ENCODE data around the gene PARD3B.

PARD3B gene

GRCh38 chr2:205058409-205058808 is 513.1 kb downstream of the PARD3B start:
- DNase-seq (ENCODE audit: low read depth in 2 of 2) = no peak

GRCh38 chr2:205060269-205060668 is 515.0 kb downstream of the PARD3B start:
- no peak for DNase-seq (ENCODE audit: low read depth in 2 of 2)

GRCh38 chr2:205066081-205066480 is 520.8 kb downstream of the PARD3B start:
- DNase-seq (ENCODE audit: low read depth in 2 of 2) = no peak

DNA sequence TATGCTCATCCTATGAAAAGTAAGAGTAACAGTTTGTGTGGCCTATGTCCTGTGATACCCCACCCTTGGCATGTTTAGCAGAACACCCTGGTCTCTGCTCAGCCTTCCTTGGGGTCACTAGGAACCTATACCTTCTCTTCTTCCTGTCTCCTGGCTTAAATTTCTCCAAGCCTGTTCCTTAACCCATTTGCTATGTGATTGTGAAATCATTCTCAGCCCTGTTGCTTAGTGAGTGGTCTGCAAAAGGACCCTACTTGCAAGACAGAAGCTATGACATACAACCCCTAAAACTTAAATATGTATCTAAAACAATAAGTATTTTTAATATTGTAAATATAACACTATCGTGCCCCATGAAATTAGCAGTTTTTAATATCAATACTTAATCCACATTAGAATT is 524.7 kb downstream of the PARD3B start:
- DNase-seq (ENCODE audit: low read depth in 2 of 2) = no peak

DNA sequence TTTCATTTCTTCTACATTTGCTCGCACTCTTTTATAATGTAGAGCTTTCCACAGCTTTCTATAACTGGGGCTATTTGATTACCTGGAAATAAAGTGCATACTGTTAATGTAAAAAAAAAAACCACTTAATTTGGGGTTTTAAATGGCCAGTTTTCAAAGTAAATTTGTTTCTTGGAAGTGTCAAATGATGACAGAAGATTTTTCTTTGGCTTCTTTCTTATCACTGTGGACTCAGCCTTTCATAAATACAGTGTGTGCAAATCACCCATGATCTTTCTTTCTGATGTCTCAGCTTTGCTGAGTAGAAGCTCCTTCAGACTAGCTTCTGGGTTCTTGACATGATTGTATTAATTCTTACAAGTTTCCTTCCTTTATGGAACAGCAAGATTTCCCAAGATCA is 525.6 kb downstream of the PARD3B start:
- no peak for DNase-seq (ENCODE audit: low read depth in 2 of 2)

DNA sequence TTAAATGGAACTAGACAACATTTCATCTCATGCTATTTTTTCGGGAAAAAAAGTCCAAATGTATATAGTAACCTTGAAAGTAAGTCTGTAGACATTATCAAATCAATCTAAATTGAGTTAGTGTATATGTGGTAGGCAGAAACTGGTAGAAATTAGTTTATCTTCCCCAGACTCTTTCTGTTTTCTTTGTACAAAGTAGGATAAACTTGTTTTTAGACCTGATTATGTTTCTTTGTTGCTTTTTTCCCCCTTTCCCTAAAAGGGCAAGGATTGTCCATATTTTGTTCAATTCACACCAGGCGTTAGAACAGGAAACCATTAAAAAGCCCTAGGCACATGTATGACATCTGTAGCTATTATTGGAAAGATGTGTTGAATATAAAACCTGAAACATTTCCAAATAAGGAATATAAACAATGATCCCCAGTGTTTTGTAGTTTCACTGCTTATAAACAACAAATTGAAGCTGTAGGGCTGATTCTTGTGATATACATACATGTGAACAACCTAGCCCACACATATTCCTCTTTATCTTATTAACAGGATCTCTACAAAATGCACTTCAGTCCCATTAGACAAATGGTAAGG is 528.3 kb downstream of the PARD3B start:
- DNase-seq (ENCODE audit: low read depth in 2 of 2) = no peak

GRCh38 chr2:205076405-205076804 is 531.1 kb downstream of the PARD3B start:
- no peak for DNase-seq (ENCODE audit: low read depth in 2 of 2)

DNA sequence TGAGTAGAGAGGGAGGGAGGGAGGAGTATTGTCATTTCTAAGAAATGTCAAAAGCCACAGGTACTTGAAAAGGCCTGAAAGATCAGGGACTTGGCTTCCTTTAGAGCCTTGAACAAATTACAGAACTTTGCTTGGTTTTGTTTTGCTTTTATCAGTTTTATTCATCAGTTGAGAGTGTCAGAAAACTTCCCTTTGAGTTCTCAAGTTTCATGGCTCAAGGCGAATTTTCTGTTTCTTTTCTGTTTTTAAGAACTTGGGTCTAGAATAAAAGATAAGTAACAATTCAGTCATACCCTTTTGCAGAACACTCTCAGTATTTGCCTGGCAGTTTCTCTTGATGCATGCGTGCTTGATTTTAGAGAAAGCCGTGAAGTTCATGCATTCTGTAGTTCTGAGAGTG is 531.9 kb downstream of the PARD3B start:
- DNase-seq (ENCODE audit: low read depth in 2 of 2) = no peak

DNA sequence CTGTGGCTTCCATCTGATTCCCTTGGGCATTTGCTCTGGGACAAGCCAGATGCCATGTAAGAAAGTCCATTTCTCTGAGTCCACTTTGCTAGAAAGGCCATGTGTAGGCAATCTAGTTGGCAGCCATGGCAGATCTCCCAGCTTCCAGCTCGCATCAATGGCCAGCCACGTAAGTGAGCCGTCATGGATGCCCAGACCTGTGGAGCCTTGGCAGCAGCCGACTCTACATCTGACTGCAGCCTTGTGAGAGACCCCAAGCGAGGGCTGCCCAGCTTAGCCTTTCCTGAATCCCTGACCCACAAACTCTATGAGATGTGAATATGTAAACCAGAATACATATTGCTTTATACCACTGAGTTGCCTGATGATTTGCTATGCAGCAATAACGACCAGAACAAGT is 533.5 kb downstream of the PARD3B start:
- DNase-seq (ENCODE audit: low read depth in 2 of 2) = no peak

DNA sequence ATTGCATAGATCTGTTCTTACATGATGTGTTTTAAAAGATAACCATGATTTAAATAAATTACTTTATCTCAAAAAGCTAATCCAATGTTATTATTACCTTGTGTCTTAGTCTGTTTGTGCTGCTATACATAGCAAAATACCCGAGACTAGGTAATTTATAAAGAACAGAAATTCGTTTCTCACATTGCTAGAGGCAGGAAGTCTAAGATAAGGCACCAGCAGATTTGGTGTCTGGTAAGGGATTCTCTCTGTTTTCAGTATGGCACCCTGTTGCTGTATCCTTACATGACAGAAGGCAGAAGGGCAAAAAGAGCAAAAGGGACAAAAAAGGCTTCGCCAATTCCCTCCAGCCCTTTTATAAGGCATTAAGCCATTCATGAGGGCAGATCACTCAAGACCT is 533.9 kb downstream of the PARD3B start:
- DNase-seq (ENCODE audit: low read depth in 2 of 2) = no peak

GRCh38 chr2:205086662-205087061 is 541.4 kb downstream of the PARD3B start:
- DNase-seq (ENCODE audit: low read depth in 2 of 2) = no peak

- no peak for DNase-seq (ENCODE audit: low read depth in 2 of 2)
Observed at GRCh38 chr2:205087862-205088261, 542.6 kb downstream of the PARD3B start.

GRCh38 chr2:205089958-205090357 is 544.7 kb downstream of the PARD3B start:
- no peak for DNase-seq (ENCODE audit: low read depth in 2 of 2)

DNA sequence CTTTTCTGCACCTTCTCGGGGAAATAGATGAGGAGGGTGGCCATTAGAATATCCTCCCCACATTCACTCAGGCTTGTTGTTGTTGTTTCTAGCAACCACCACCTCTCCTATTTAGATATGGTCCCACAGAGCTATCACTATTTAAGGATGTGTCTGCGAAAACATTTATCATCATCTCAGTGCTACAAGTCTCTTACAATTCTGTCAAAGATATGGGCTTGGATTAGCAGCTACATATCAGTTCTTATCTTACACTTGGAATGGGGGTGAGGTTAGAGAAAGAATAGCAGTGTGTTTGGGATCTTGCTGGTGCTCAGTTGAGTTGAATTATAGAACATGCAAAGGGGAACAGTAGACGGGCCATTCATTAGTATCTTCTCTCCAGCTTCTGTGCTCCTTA is 546.1 kb downstream of the PARD3B start:
- no peak for DNase-seq (ENCODE audit: low read depth in 2 of 2)

GRCh38 chr2:205094031-205094430 is 548.8 kb downstream of the PARD3B start:
- DNase-seq (ENCODE audit: low read depth in 2 of 2) = no peak

DNA sequence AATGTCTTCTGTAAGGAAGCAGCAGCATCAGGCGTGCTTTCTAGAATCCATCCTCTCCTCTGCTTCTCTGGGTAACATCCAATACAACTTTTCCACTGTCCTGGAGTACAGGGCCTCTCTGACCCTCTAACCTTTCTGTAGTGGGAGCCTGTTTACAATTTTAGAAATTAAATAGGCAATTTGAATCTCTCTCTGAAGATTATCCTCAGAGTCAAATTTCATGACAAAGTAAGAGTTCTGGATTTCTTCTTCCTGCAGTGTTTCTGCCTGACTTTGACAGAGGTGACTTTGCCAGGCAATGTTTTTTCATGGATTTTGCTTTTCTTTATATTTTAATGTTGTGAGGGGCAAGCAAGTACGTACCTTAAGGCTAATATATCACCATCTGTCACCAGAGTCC is 558.4 kb downstream of the PARD3B start:
- no peak for DNase-seq (ENCODE audit: low read depth in 2 of 2)

- no peak for DNase-seq (ENCODE audit: low read depth in 2 of 2)
Observed at GRCh38 chr2:205107810-205108209, 562.5 kb downstream of the PARD3B start.

DNA sequence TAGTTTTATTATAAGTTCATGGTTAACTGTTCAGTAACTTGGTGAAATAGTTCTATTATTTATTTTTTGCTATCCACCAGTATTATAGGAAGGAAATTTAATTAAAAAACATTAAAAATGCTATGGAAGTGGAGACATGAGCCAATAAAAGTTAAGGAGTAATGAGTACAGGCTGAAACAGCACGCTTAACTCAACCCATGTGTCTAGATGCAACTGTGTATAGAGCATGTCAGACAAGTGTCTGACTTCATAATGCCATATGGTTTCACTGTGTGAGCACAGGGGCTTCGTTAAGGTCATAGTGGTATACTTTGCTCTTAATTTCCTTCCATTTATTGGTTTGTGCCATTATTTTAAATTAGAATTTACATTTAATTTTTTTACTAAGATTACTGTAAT is 570.2 kb downstream of the PARD3B start:
- DNase-seq (ENCODE audit: low read depth in 2 of 2) = no peak

GRCh38 chr2:205117125-205117524 is 571.9 kb downstream of the PARD3B start:
- DNase-seq (ENCODE audit: low read depth in 2 of 2) = no peak

DNA sequence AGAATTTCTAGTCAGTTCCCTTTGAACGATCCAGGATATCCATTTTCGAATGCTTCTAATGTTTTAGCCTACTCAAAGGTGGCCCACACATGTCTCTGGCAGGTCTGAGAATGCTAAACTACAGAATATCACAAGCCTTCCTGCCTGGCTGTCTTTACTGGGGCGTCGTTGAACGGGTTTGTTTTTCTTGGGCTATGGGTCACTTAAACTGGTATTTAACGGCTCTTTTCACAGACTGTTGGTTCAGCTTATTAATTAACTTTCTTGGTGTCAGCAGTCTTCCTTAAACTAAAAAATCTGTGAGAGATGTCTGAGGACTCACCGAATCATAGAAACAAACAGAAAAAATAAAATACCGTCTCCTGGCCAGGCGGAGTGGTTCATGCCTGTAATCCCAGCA is 573.9 kb downstream of the PARD3B start:
- no peak for DNase-seq (ENCODE audit: low read depth in 2 of 2)

GRCh38 chr2:205128726-205129125 is 583.5 kb downstream of the PARD3B start:
- no peak for DNase-seq (ENCODE audit: low read depth in 2 of 2)

- no peak for DNase-seq (ENCODE audit: low read depth in 2 of 2)
Observed at GRCh38 chr2:205129531-205129930, 584.3 kb downstream of the PARD3B start.

DNA sequence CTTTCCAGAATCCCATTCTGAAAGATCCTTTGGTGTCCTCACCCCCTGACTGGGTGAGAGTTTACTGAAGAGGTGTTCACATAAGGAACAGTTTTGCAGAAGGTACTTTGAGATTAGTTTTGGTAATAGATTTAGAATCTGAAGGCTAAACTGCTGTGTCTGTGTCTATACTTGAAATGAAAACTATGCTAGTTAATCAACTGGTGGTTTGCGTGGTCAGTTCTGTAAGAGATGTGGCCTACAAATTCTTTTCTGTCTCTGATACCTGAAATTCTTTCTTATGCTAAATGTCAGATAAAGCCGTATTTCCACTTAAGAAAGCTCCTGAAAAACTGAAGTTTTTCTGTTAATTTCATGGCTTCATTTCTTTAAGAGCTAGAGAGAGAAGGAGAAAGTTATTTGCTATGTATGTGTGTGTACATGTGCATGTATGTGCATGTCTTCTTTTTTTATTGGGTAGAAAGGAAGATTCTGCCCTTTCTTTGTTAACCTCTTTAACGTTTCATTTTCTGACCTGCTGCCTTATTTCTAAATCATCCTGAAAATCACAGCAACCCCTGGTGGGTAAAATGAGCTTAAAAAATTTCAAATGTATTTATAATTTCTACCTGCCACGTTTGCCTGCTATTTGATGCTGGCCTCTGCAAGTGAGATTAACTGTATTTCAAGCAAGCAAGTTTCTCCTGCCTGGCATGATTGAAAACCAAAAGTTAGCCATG is 585.0 kb downstream of the PARD3B start:
- DNase-seq (ENCODE audit: low read depth in 2 of 2) = no peak

DNA sequence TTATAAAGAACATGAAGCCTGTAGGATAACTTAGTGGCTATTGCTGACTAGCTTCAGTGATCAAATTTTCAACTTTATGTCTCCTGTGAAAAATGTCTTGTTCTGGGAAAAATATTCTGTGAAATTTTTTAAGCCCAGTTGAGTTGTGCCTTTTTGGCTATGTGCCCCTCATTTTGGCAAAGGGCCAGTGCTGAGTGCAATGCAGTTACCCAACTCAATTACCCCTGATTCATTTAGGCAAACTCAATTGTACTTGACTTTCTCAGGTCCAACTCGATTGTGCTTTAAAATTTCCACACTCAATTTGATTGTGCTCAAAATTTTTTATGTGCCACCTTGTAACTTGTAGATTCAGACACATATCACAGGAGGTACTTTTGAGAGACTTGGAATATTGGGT is 588.3 kb downstream of the PARD3B start:
- no peak for DNase-seq (ENCODE audit: low read depth in 2 of 2)

Data from stimulated activated CD4-positive, alpha-beta T cell treated with anti-CD3 and anti-CD28 coated beads, Interleukin-15, amount 100 ng/mL, for 48 hours (primary cell).